LoVo (cell line): ENCODE measurements around the gene RAD51B.
"Not testable (repeated sequence)": the region's sequence is repeated elsewhere in the genome, so short reads cannot be mapped to it uniquely, and the experiment has no call there.

Source experiments
- DNase-seq: peaks from one replicate; pipeline ENCODE4 v3.0.0-alpha.2; 2016; ENCODE audit warnings: low spot score

The RAD51B gene

GRCh38 chr14:67949771-67950170, 130.2 kb downstream of the RAD51B start:
- no peak for DNase-seq

GRCh38 chr14:67950386-67950785, 130.8 kb downstream of the RAD51B start:
- no peak for DNase-seq

DNA sequence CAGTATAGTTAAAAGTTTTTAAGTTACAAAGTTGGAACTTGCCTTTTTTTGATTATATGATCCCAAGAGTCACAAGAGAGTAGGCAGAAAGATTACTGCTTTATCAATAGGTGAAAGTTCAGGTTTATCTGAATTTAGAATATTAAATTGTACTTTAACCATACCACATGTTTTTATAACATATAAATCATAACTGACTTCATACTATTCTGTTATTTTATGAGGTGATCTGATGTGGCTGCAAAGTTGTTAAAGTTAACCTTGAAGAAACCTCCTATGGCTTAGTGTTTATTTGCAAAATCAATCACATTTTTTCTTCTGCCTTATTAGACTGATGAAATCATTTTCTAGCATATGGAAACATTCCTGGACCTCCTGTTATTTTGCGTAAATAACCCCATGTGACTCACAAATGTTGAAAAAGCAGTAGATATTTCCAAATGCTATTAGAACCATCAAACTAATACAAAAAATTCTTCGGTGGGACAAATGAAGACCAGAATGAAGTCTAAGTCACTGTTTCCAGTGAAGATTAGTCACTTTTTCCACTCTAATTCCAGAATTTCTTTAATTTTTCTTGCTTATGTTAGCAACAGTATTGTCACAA, 132.1 kb downstream of the RAD51B start:
- no peak for DNase-seq

- DNase-seq: no peak
These were observed 132.8 kb downstream of the RAD51B start for GRCh38 chr14:67952381-67952780.

DNA sequence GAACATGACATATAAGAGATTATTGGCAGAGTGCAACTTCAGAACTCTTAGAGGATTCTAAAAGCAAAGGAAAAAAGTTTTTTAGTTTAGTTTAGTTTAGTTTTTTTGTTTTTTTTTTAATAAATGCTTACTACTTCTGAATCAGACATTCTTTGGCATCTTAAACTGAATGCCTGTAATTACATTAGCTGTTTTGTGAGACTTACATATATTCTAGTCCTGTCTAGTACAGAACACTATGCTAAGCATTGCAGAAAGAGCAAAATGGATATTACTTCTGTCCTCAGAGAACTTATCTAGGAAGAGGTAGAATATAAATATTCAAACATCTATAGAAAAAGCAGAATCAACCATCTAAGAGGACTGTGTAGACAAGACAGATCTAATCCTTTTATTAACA, 133.2 kb downstream of the RAD51B start:
- no peak for DNase-seq

GRCh38 chr14:67955261-67955660, 135.7 kb downstream of the RAD51B start:
- no peak for DNase-seq

GRCh38 chr14:67957946-67958345, 138.4 kb downstream of the RAD51B start:
- no peak for DNase-seq

- no peak for DNase-seq
These were observed 142.1 kb downstream of the RAD51B start for GRCh38 chr14:67961676-67962075.

DNA sequence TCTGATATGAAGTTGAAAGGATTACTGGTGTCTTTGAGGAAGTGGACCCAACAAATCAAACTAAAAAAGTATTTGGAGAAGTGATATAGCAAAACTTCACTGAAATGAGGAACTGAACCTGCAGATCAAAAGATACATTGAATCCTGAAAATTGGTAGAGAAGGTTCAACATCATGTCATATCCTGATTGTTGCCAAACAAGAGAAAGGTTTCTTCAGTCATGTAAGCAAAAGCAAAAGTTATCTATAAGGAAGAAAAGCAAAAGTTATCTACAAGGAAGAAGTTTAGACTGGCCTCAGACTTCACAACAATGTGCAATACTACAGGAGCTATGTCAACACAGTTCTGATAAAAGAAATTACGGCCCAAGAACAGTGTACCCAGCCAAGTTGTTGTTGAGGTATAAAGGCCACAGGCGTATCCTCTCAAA, 142.7 kb downstream of the RAD51B start:
- DNase-seq: peak; percentile 52

DNA sequence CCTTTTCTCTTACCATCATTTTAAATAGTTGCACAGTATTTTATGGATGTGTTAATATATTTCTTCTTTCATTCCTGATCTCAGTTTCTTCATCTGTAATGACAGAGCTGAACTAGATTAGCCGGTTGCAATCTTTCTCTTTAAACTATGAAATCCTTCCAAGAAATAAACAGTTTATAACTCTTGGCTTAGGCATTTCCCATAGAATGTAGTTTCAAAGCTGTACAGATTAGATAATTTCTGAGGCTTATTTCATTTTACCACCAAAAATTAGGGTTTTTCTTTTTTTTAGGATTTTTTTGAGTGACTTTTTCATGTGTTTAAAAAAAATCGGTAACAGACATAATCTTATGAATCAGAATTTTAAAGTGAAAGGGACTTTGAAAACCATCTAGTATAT, 144.0 kb downstream of the RAD51B start:
- no peak for DNase-seq

DNA sequence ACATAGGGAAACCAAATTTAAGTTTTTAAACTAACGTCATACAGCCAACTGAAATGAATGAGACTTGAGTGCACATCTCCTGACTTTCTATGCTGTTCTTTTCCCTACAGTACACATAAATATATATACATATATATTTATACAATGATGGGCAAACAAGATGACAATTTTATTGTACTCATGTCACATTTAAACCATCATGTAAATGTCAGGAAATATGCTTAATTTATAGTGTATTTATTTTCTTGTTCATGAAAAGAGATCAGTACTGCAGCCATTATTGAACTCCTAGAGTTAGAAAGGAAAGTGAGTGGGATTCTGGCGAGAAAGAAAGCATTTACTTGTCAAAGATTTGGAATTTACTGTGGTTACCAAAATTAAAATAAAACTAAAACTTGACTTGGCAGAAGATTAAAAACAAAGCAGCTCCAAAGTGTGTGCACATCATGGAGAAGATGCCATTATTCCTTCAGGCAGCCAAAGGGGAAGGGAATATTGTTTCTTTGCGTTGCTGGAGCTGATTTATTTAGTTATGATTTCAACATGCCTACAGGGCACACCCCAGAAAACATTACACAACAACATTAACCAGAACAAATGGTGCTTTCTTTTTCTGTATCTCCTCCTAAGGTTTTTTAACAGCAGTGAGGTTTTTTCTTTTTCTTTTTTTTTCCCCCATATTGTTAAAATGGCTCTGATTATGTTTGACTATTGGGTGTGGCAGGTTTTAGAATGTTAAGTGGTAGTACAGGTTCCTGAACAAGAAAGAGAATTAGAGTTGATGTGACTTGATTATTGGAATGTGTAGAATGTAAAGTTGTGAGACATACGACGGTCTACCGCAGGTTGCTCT, 144.6 kb downstream of the RAD51B start:
- peak; percentile 84 for DNase-seq

- no peak for DNase-seq
These were observed 146.1 kb downstream of the RAD51B start for GRCh38 chr14:67965696-67966095.

- DNase-seq: no peak
These were observed 147.6 kb downstream of the RAD51B start for GRCh38 chr14:67967206-67967605.

- DNase-seq: not testable (repeated sequence)
These were observed 148.4 kb downstream of the RAD51B start for GRCh38 chr14:67967970-67968369.

DNA sequence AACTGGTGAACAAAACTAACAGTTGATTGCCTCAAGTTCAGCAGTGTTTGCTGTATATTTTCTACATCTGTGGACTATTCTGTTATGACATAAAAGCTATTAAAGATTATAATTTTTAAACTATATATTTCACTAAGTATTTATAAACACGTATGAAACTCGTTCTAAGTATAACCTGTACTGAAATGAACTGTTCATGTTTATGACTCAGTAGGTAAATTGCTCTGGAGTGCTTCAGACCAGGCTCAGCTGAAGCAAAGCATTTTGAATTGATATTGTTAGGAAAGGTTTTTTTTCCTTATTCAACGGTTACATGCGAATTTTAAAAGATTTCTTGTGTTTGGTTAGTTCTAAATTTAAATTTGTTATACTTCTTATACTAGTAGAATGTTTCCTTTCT, 151.3 kb downstream of the RAD51B start:
- DNase-seq: no peak

- peak; percentile 33 for DNase-seq
These were observed 152.3 kb downstream of the RAD51B start for GRCh38 chr14:67971627-67972625.

DNA sequence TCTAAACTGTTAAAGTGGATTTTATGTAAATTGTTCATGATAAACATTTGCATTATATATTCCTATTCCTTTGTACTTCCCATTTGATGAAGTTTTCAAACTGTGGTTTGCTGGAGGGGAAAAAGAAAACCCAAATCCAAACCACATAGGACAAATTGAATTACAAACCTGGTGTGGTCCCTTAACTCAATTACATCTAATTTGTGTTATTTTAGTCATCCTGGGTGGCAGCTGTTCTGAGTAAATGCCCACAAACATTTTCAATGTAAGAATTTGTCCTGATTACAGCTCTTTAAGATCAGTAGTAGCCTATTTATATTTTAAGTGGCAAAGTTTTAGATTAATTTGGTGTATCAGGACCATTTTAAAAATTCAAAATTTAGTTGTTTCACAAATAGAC, 153.9 kb downstream of the RAD51B start:
- DNase-seq: no peak

DNA sequence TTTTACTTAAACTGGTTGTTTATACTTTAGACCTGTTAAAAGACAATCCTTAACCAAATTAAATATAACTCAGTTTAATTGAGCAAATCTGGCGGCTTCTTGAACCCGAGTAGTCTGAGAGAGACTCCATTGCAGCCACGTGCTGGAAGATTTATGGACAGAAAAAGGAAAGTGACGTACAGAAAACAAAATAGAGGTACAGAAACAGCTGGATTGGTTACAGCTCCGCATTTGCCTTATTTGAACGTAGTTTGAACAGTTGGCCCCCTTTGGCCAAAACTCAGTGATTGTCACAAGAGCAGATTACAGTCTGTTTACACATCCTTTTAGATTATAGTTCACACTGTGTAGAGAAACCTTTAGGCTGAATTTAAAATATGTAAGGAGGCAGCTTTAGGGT, 155.9 kb downstream of the RAD51B start:
- DNase-seq: no peak

- peak; percentile 53 for DNase-seq
These were observed 158.0 kb downstream of the RAD51B start for GRCh38 chr14:67977434-67978034.

DNA sequence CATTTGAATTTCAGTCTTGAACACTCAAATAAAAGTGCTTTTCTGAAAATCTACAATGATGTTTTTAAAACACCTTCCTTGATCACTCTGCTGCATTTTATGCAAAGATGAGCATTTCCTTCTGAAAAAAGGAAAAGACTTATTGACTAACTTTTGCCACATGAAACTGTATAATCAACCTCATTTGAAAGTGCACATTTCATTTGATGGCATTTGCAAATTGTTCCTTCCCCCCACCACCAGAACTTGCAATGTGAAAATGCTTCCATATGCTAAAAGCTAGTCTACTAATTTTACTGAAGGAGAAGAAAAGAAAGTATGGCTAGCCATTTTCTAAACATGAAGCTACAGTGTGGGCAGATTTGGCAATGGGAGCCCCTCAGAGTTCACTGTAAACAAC, 159.2 kb downstream of the RAD51B start:
- DNase-seq: no peak

GRCh38 chr14:67982711-67983608, 163.4 kb downstream of the RAD51B start:
- DNase-seq: no peak
